Measurements from ENCODE around the gene POU3F4.

POU3F4 gene

GRCh38 chrX:83511208-83511607 is 3.1 kb downstream of the POU3F4 start:
- no peak for TF ChIP-seq CREB1 (IDR thresholded peaks at IDR 0.05; ENCODE audit: low read depth)
- no peak for TF ChIP-seq EGR1 (IDR thresholded peaks at IDR 0.05)
- TF ChIP-seq REST (IDR thresholded peaks at IDR 0.05; ENCODE audit: low read depth) = no peak
- TF ChIP-seq MAX (IDR thresholded peaks at IDR 0.05) = no peak
- no peak for TF ChIP-seq EP300 (IDR thresholded peaks at IDR 0.05; ENCODE audit: borderline replicate concordance)
- no peak for TF ChIP-seq ZBTB7A (IDR thresholded peaks at IDR 0.05; ENCODE audit: low read depth)

GRCh38 chrX:83512111-83512510 is 4.0 kb downstream of the POU3F4 start:
- TF ChIP-seq FOXM1 (IDR thresholded peaks at IDR 0.05; ENCODE audit: borderline replicate concordance, low read depth) = no peak
- no peak for TF ChIP-seq TCF12 (IDR thresholded peaks at IDR 0.05; ENCODE audit: low read depth)
- TF ChIP-seq TEAD4 (IDR thresholded peaks at IDR 0.05) = no peak
- TF ChIP-seq ZBTB7A (IDR thresholded peaks at IDR 0.05; ENCODE audit: low read depth) = no peak
- TF ChIP-seq RAD21 (IDR thresholded peaks at IDR 0.05; ENCODE audit: low read depth) = no peak
- TF ChIP-seq EGR1 (IDR thresholded peaks at IDR 0.05) = no peak
- TF ChIP-seq REST (IDR thresholded peaks at IDR 0.05; ENCODE audit: low read depth) = no peak
- TF ChIP-seq YY1 (IDR thresholded peaks at IDR 0.05; ENCODE audit: low read depth) = no peak
- TF ChIP-seq TAF1 (IDR thresholded peaks at IDR 0.05; ENCODE audit: low read depth) = no peak
- TF ChIP-seq NFIC (IDR thresholded peaks at IDR 0.05) = no peak
- TF ChIP-seq USF1 (IDR thresholded peaks at IDR 0.05) = no peak

- no peak for TF ChIP-seq FOXM1 (IDR thresholded peaks at IDR 0.05; ENCODE audit: borderline replicate concordance, low read depth)
- no peak for TF ChIP-seq TEAD4 (IDR thresholded peaks at IDR 0.05)
- no peak for TF ChIP-seq EP300 (IDR thresholded peaks at IDR 0.05; ENCODE audit: borderline replicate concordance)
- no peak for TF ChIP-seq TAF1 (IDR thresholded peaks at IDR 0.05; ENCODE audit: low read depth)
- TF ChIP-seq CEBPB (IDR thresholded peaks at IDR 0.05) = no peak
- TF ChIP-seq RAD21 (IDR thresholded peaks at IDR 0.05; ENCODE audit: low read depth) = no peak
- no peak for TF ChIP-seq NFIC (IDR thresholded peaks at IDR 0.05)
- TF ChIP-seq REST (IDR thresholded peaks at IDR 0.05; ENCODE audit: low read depth) = no peak
- no peak for TF ChIP-seq ZBTB7A (IDR thresholded peaks at IDR 0.05; ENCODE audit: low read depth)
- no peak for TF ChIP-seq MAX (IDR thresholded peaks at IDR 0.05)
- TF ChIP-seq EGR1 (IDR thresholded peaks at IDR 0.05) = no peak
- no peak for TF ChIP-seq TCF12 (IDR thresholded peaks at IDR 0.05; ENCODE audit: low read depth)
- no peak for TF ChIP-seq USF1 (IDR thresholded peaks at IDR 0.05)
- TF ChIP-seq YY1 (IDR thresholded peaks at IDR 0.05; ENCODE audit: low read depth) = no peak
- TF ChIP-seq CREB1 (IDR thresholded peaks at IDR 0.05; ENCODE audit: low read depth) = no peak
Observed at GRCh38 chrX:83516597-83516996, 8.5 kb downstream of the POU3F4 start.

GRCh38 chrX:83521905-83522304 is 13.8 kb downstream of the POU3F4 start:
- no peak for TF ChIP-seq RAD21 (IDR thresholded peaks at IDR 0.05; ENCODE audit: low read depth)
- TF ChIP-seq REST (IDR thresholded peaks at IDR 0.05; ENCODE audit: low read depth) = no peak
- no peak for TF ChIP-seq FOXM1 (IDR thresholded peaks at IDR 0.05; ENCODE audit: borderline replicate concordance, low read depth)
- no peak for TF ChIP-seq YY1 (IDR thresholded peaks at IDR 0.05; ENCODE audit: low read depth)
- TF ChIP-seq MAX (IDR thresholded peaks at IDR 0.05) = no peak
- no peak for TF ChIP-seq EGR1 (IDR thresholded peaks at IDR 0.05)
- TF ChIP-seq TCF12 (IDR thresholded peaks at IDR 0.05; ENCODE audit: low read depth) = no peak
- no peak for TF ChIP-seq EP300 (IDR thresholded peaks at IDR 0.05; ENCODE audit: borderline replicate concordance)
- TF ChIP-seq USF1 (IDR thresholded peaks at IDR 0.05) = no peak
- TF ChIP-seq CREB1 (IDR thresholded peaks at IDR 0.05; ENCODE audit: low read depth) = no peak
- TF ChIP-seq NFIC (IDR thresholded peaks at IDR 0.05) = no peak
- TF ChIP-seq CEBPB (IDR thresholded peaks at IDR 0.05) = no peak
- TF ChIP-seq ZBTB7A (IDR thresholded peaks at IDR 0.05; ENCODE audit: low read depth) = no peak
- TF ChIP-seq TEAD4 (IDR thresholded peaks at IDR 0.05) = no peak
- TF ChIP-seq TAF1 (IDR thresholded peaks at IDR 0.05; ENCODE audit: low read depth) = no peak
